LNCaP clone FGC (cell line): ENCODE data around the gene GALNT6.
"Not testable (repeated sequence)": the region's sequence is repeated elsewhere in the genome, so short reads cannot be mapped to it uniquely, and the experiment has no call there.

Experiments
- DNase-seq: peaks from one replicate; pipeline ENCODE4 v3.0.0-alpha.2; 2011; ENCODE audit warnings: low read depth
- H3K4me3 ChIP-seq: 2 replicates; pipeline ENCODE4 v1.5.1; 2011; ENCODE audit warnings: mild to moderate bottlenecking, low read depth, low read length, control low read depth
- CTCF ChIP-seq: IDR thresholded peaks from 2 replicates; pipeline ENCODE4 v1.5.1; 2012; ENCODE audit warnings: mild to moderate bottlenecking; ENCODE audit not compliant: control insufficient read depth, insufficient read depth; ENCODE audit errors: extremely low read depth

Gene GALNT6

GRCh38 chr12:51320311-51320694 lies 70.9 kb downstream of the GALNT6 start:
- no peak overlapping the region for H3K4me3 ChIP-seq
- no peak for TF ChIP-seq CTCF
- DNase-seq = no peak

- no peak for DNase-seq
- no peak overlapping the region for H3K4me3 ChIP-seq
- TF ChIP-seq CTCF = no peak
Measured at GRCh38 chr12:51318846-51319599, 72.2 kb downstream of the GALNT6 start.

- not testable (repeated sequence) for DNase-seq, H3K4me3 ChIP-seq
Measured at GRCh38 chr12:51318057-51318806, 73.0 kb downstream of the GALNT6 start.

GRCh38 chr12:51311389-51311788 lies 79.8 kb downstream of the GALNT6 start:
- no peak for DNase-seq
- TF ChIP-seq CTCF = no peak

DNA sequence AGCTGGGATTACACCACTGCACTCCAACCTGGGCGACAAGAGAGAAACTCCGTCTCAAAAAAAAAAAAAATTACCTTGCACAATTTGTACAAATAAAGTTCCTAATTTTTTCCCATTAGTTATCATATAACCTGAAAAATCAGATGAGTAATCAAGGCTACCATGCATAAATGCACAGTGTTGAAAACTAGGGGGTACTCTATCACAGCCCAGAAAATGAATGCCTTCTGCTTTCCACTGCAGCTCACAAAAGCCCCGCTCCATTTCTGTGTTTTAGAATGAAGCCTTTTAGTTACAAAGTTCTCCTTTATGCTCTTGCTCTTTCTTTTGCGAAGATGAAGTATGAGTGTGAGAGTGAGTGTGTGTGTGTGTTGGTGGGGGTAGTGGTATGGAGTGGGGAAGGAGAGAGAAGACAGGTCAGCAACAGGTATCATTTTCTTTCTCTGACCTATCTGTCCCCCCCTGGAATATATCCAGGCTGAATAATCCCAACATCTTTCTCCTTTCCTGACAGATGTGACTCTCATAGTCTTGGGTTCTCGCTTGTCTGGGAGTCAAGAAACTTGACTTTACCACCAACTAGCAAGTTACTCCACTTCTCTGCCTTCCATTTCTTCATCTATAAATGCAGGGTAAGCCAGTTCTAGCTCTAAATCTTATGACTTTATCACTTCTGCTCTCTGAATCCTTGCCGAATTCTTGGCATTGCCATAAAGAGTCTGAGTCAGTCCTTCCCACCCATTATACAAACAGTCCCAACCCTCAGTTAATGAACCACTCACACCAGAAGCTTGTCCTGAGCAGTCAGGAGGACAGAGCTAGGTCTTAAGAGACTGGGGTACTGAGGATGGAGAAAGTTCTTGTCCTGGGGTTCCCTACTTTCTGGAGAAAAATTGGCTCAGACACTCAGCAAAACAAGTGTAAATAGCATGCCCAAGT lies 83.3 kb downstream of the GALNT6 start:
- no peak for TF ChIP-seq CTCF
- DNase-seq = no peak
- no peak overlapping the region for H3K4me3 ChIP-seq

More at GRCh38 chr12:51311389-51311788, 79.8 kb downstream of the GALNT6 start:
- H3K4me3 ChIP-seq = no peak overlapping the region

DNA sequence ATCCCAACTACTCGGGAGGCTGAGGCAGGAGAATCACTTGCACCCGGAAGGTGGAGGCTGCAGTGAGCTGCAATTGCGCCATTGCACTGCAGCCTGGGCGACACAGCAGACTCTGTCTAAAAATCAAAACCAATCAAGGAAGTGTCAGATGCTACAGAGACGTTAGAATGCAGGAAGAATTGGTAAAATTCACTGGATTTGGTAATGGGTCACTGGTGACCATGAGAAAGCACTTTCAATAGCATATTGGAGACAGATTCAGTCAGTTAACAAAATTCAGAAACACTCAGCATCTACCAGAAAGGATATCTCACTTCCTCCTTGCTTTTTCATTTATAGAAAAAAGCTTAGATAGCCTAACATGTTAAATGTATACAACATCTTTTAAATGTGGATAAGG lies 84.7 kb downstream of the GALNT6 start:
- no peak for TF ChIP-seq CTCF
- H3K4me3 ChIP-seq = no peak overlapping the region
- no peak for DNase-seq
